ENCODE measurements around the gene SERPINH1.

The SERPINH1 gene

GRCh38 chr11:75558939-75559843 lies 2.9 kb upstream of the SERPINH1 start:
- Histone ChIP-seq H3K36me3 (replicated peaks; ENCODE audit: insufficient read depth, low read length) (no peaks in the 10 kb centered on the region), H3K4me2 (ENCODE audit: low read depth, low read length) (no peak overlapping the region), H3K4me3 (ENCODE audit: low read length) (no peak overlapping the region), H3K9me3 (replicated peaks; ENCODE audit: insufficient read depth, low read length) (no peaks in the 10 kb centered on the region), H3K79me2 (ENCODE audit: low read length) (no peaks in the 10 kb centered on the region), H3F3A (ENCODE audit: insufficient read depth, low read length) (no peaks in the 10 kb centered on the region), H4K20me1 (ENCODE audit: insufficient read depth, low read length) (no peaks in the 10 kb centered on the region), H3K4me1 (ENCODE audit: low read length) (no peaks in the 10 kb centered on the region), H3K27me3 (replicated peaks; ENCODE audit: insufficient read depth, low read length) (peaks cover 38% of the 10 kb centered on the region), H3K27ac (ENCODE audit: low read length) (no peak overlapping the region), H3K9me2 (replicated peaks; ENCODE audit: insufficient read depth, low read length) (no peaks in the 10 kb centered on the region), H2AFZ (ENCODE audit: low read length) (no peak overlapping the region), H3K9ac (ENCODE audit: low read length) (no peak overlapping the region)
- no peak for DNase-seq
- no peak for TF ChIP-seq EZH2phosphoT487 (IDR thresholded peaks at IDR 0.05; ENCODE audit: low read length)
- no peak for TF ChIP-seq CTCF (IDR thresholded peaks at IDR 0.05; ENCODE audit: low read length)
- TF ChIP-seq EZH2 (optimal IDR thresholded peaks at IDR 0.05; ENCODE audit: low read depth, low read length): no peak

GRCh38 chr11:75560644-75561043 lies 1.4 kb upstream of the SERPINH1 start:
- H4K20me1 ChIP-seq (ENCODE audit: insufficient read depth, low read length): no peaks in the 10 kb centered on the region
- H3K27ac ChIP-seq (ENCODE audit: low read length): no peak overlapping the region
- no peaks in the 10 kb centered on the region for H3K9me3 ChIP-seq (replicated peaks; ENCODE audit: insufficient read depth, low read length)
- no peak overlapping the region for H2AFZ ChIP-seq (ENCODE audit: low read length)
- H3F3A ChIP-seq (ENCODE audit: insufficient read depth, low read length): no peaks in the 10 kb centered on the region
- H3K27me3 ChIP-seq (replicated peaks; ENCODE audit: insufficient read depth, low read length): peaks cover 38% of the 10 kb centered on the region
- no peaks in the 10 kb centered on the region for H3K79me2 ChIP-seq (ENCODE audit: low read length)
- no peak overlapping the region for H3K9ac ChIP-seq (ENCODE audit: low read length)
- H3K36me3 ChIP-seq (replicated peaks; ENCODE audit: insufficient read depth, low read length): no peaks in the 10 kb centered on the region
- TF ChIP-seq EZH2 (optimal IDR thresholded peaks at IDR 0.05; ENCODE audit: low read depth, low read length) (no peak), EZH2phosphoT487 (IDR thresholded peaks at IDR 0.05; ENCODE audit: low read length) (no peak), CTCF (IDR thresholded peaks at IDR 0.05; ENCODE audit: low read length) (no peak)
- H3K9me2 ChIP-seq (replicated peaks; ENCODE audit: insufficient read depth, low read length): no peaks in the 10 kb centered on the region
- H3K4me3 ChIP-seq (ENCODE audit: low read length): no peak overlapping the region
- H3K4me1 ChIP-seq (ENCODE audit: low read length): no peaks in the 10 kb centered on the region
- H3K4me2 ChIP-seq (ENCODE audit: low read depth, low read length): no peak overlapping the region
- DNase-seq: no peak

GRCh38 chr11:75561426-75562047 lies 516 bp upstream of the SERPINH1 start:
- Histone ChIP-seq H3K9ac (ENCODE audit: low read length) (no peak overlapping the region; the same call in 1 of the 2 replicates), H3K4me2 (ENCODE audit: low read depth, low read length) (peak overlapping the region; percentile 78), H3K4me3 (ENCODE audit: low read length) (peak overlapping the region; percentile 58), H3K9me2 (replicated peaks; ENCODE audit: insufficient read depth, low read length) (no peaks in the 10 kb centered on the region), H3K9me3 (replicated peaks; ENCODE audit: insufficient read depth, low read length) (no peaks in the 10 kb centered on the region), H3K36me3 (replicated peaks; ENCODE audit: insufficient read depth, low read length) (no peaks in the 10 kb centered on the region), H3F3A (ENCODE audit: insufficient read depth, low read length) (no peaks in the 10 kb centered on the region), H2AFZ (ENCODE audit: low read length) (peak overlapping the region; percentile 74), H3K79me2 (ENCODE audit: low read length) (no peaks in the 10 kb centered on the region), H3K27me3 (replicated peaks; ENCODE audit: insufficient read depth, low read length) (peaks cover 34% of the 10 kb centered on the region), H3K27ac (ENCODE audit: low read length) (no peak overlapping the region), H3K4me1 (ENCODE audit: low read length) (no peaks in the 10 kb centered on the region), H4K20me1 (ENCODE audit: insufficient read depth, low read length) (no peaks in the 10 kb centered on the region)
- no peak for DNase-seq
- no peak for TF ChIP-seq EZH2phosphoT487 (IDR thresholded peaks at IDR 0.05; ENCODE audit: low read length)
- no peak for TF ChIP-seq EZH2 (optimal IDR thresholded peaks at IDR 0.05; ENCODE audit: low read depth, low read length)
- TF ChIP-seq CTCF (IDR thresholded peaks at IDR 0.05; ENCODE audit: low read length): no peak

Measured in MM.1S (cell line).